Measurements from ENCODE around the gene MEF2C. TPM values are rescaled to one million over a fixed set of nuclear protein-coding genes. Genes with fewer than 3 reads are reported as not detected.

The MEF2C gene
- total RNA-seq, 2 donors from 2014 or later = 0.64 to 0.86 TPM

DNA sequence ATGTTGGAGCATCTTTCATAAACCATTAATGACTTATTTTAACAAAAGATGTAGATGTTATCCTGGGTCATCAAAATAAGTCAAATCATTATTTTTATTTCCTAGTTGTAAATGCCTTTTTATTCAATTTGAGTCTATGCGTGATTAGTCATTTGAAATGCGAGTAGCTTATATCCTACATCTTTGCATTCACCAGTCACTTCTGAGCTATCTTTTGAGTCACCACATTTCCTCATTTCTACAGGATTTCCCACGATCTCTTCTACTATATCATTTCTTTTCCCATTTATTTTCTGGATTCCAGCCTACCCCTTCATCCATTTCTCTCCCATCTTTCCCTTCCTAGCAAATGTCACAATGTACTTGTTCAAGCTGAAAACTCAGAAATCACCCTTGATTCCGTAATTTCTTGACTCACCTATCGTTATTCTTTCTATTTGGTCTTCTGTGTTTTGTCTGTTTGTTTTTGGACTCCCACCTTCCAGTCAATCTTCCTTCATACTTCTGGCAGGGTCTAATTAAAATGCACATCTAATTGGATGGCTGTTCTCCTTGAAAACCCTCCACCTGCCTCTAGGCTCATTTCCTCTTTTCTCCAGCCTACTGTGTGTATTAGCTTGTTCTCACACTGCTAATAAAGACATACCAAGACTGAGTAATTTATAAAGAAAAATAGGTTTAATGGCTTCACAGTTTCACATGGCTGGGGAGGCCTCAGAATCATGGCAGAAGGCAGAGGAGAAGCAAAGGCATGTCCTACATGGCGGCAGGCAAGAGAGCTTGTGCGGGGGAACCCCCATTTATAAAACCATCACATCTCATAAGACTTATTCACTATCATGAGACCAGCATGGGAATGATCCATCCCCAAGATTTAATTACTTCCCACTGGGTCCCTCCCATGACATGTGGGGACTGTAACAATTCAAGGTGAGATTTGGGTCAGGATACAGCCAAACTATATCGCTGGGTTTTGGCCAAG is 112.4 kb downstream of the MEF2C start:
- Mint-ChIP-seq H3K27me3 (ENCODE audit: insufficient read depth) (no peaks in the 10 kb centered on the region), H3K27ac (no peak overlapping the region)
- no peak for DNase-seq

GRCh38 chr5:88769165-88769564 is 113.8 kb downstream of the MEF2C start:
- Mint-ChIP-seq H3K27me3 (ENCODE audit: insufficient read depth) (no peaks in the 10 kb centered on the region), H3K9me3 (no peaks in the 10 kb centered on the region), H3K27ac (no peak overlapping the region), H3K4me3 (no peak overlapping the region), H3K4me1 (no peaks in the 10 kb centered on the region), H3K36me3 (ENCODE audit: low read depth) (no peaks in the 10 kb centered on the region)
- WGBS, 2 experiments (ENCODE audit: insufficient coverage in 1 of 2, insufficient read length in 1 of 2) = 77% methylated on average over 3 of the region's 3 CpGs; no CpG with 5 or more reads in 1 of the 2 experiments
- Histone ChIP-seq H3K27ac (ENCODE audit: low read depth, low read length) (no peak overlapping the region), H3K9me3 (ENCODE audit: control insufficient read depth, low read length) (no peaks in the 10 kb centered on the region), H3K4me3 (ENCODE audit: low read length) (no peak overlapping the region), H3K27me3 (ENCODE audit: control insufficient read depth, insufficient read depth, low read length, poor library complexity, severe bottlenecking) (no peaks in the 10 kb centered on the region), H3K4me1 (ENCODE audit: control insufficient read depth, insufficient read depth, low read length) (no peaks in the 10 kb centered on the region), H3K9ac (ENCODE audit: extremely low read depth, low read length, poor library complexity, severe bottlenecking) (no peak overlapping the region), H3K36me3 (ENCODE audit: control insufficient read depth, insufficient read depth, low read length) (no peaks in the 10 kb centered on the region)
- no peak for DNase-seq
- TF ChIP-seq, protein P1, sequence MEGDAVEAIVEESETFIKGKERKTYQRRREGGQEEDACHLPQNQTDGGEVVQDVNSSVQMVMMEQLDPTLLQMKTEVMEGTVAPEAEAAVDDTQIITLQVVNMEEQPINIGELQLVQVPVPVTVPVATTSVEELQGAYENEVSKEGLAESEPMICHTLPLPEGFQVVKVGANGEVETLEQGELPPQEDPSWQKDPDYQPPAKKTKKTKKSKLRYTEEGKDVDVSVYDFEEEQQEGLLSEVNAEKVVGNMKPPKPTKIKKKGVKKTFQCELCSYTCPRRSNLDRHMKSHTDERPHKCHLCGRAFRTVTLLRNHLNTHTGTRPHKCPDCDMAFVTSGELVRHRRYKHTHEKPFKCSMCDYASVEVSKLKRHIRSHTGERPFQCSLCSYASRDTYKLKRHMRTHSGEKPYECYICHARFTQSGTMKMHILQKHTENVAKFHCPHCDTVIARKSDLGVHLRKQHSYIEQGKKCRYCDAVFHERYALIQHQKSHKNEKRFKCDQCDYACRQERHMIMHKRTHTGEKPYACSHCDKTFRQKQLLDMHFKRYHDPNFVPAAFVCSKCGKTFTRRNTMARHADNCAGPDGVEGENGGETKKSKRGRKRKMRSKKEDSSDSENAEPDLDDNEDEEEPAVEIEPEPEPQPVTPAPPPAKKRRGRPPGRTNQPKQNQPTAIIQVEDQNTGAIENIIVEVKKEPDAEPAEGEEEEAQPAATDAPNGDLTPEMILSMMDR (conservative IDR thresholded peaks at IDR 0.05) = no peak

More for the DNA sequence above, 112.4 kb downstream of the MEF2C start:
- WGBS, 2 experiments (ENCODE audit: insufficient coverage in 1 of 2, insufficient read length in 1 of 2) = 91 to 96% methylated on average over 5 to 8 of the region's 8 CpGs
- H3K9me3 ChIP-seq (ENCODE audit: control insufficient read depth, low read length) = no peaks in the 10 kb centered on the region
- H3K9me3 Mint-ChIP-seq = no peaks in the 10 kb centered on the region
- no peaks in the 10 kb centered on the region for H3K36me3 Mint-ChIP-seq (ENCODE audit: low read depth)
- no peak overlapping the region for H3K27ac ChIP-seq (ENCODE audit: low read depth, low read length)
- H3K4me1 ChIP-seq (ENCODE audit: control insufficient read depth, insufficient read depth, low read length) = no peaks in the 10 kb centered on the region
- H3K4me3 ChIP-seq (ENCODE audit: low read length) = no peak overlapping the region
- no peaks in the 10 kb centered on the region for H3K27me3 ChIP-seq (ENCODE audit: control insufficient read depth, insufficient read depth, low read length, poor library complexity, severe bottlenecking)
- H3K4me1 Mint-ChIP-seq = no peaks in the 10 kb centered on the region
- H3K4me3 Mint-ChIP-seq = no peak overlapping the region
- H3K36me3 ChIP-seq (ENCODE audit: control insufficient read depth, insufficient read depth, low read length) = no peaks in the 10 kb centered on the region
- TF ChIP-seq, protein P1 (conservative IDR thresholded peaks at IDR 0.05) = no peak
- no peak overlapping the region for H3K9ac ChIP-seq (ENCODE audit: extremely low read depth, low read length, poor library complexity, severe bottlenecking)

DNA sequence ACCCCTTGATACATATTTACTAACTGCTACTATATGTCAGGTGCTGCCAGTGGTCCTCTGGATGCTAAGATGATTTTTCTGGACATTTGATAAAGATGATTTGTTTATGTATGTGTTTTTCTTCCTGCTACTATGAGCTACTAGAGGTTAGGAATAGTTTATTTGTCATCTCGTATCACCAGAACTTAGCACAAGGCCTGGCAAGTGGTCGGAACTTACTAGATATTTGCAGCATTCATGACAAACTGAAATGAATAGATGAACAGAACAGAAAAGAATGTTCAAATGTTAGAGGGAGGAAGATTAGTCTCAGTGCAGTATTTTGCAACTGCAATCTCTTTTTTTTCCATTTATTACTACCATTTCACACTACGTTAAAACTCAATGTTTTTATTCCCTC is 114.6 kb downstream of the MEF2C start:
- H3K4me3 Mint-ChIP-seq = no peak overlapping the region
- TF ChIP-seq, protein P1 (conservative IDR thresholded peaks at IDR 0.05) = no peak
- no peak overlapping the region for H3K27ac Mint-ChIP-seq
- H3K36me3 Mint-ChIP-seq (ENCODE audit: low read depth) = no peaks in the 10 kb centered on the region
- H3K4me1 ChIP-seq (ENCODE audit: control insufficient read depth, insufficient read depth, low read length) = no peaks in the 10 kb centered on the region
- H3K9me3 Mint-ChIP-seq = no peaks in the 10 kb centered on the region
- no peaks in the 10 kb centered on the region for H3K4me1 Mint-ChIP-seq
- H3K27ac ChIP-seq (ENCODE audit: low read depth, low read length) = no peak overlapping the region
- no peaks in the 10 kb centered on the region for H3K27me3 ChIP-seq (ENCODE audit: control insufficient read depth, insufficient read depth, low read length, poor library complexity, severe bottlenecking)
- DNase-seq = no peak
- H3K36me3 ChIP-seq (ENCODE audit: control insufficient read depth, insufficient read depth, low read length) = no peaks in the 10 kb centered on the region
- 100% methylated on average over 2 of the region's 3 CpGs for WGBS, 2 experiments (ENCODE audit: insufficient coverage in 1 of 2, insufficient read length in 1 of 2)
- H3K27me3 Mint-ChIP-seq (ENCODE audit: insufficient read depth) = no peaks in the 10 kb centered on the region
- no peak overlapping the region for H3K9ac ChIP-seq (ENCODE audit: extremely low read depth, low read length, poor library complexity, severe bottlenecking)
- no peaks in the 10 kb centered on the region for H3K9me3 ChIP-seq (ENCODE audit: control insufficient read depth, low read length)
- no peak overlapping the region for H3K4me3 ChIP-seq (ENCODE audit: low read length)
